H1 (cell line): ENCODE results near the gene CCNY.

ENCODE experiments used
- CREB1 ChIP-seq: IDR thresholded peaks from 2 replicates; pipeline ENCODE4 v1.6.1; 2012; ENCODE audit warnings: inconsistent platforms
- CTCF ChIP-seq, 3 experiments: IDR thresholded peaks; 1 replicate in 2 of 3; 2 replicates in 1 of 3; pipeline versions ENCODE4 v1.5.1 to v1.6.1; 2011; ENCODE audit warnings: low read length in 3 of 3, mild to moderate bottlenecking in 3 of 3, inconsistent platforms in 2 of 3, low read depth in 1 of 3, moderate library complexity in 1 of 3; ENCODE audit not compliant: insufficient read depth in 1 of 3; ENCODE audit errors: control extremely low read depth in 1 of 3
- POLR2A ChIP-seq, 2 experiments: IDR thresholded peaks; 1 replicate in 1 of 2; 2 replicates in 1 of 2; pipeline ENCODE4 v1.6.1; 2011; ENCODE audit warnings: low read depth in 2 of 2, low read length in 2 of 2, mild to moderate bottlenecking in 2 of 2; ENCODE audit errors: control extremely low read depth in 1 of 2
- SP4 ChIP-seq: IDR thresholded peaks from 2 replicates; pipeline ENCODE4 v1.6.1; 2012; ENCODE audit warnings: low read length, inconsistent platforms

DNA sequence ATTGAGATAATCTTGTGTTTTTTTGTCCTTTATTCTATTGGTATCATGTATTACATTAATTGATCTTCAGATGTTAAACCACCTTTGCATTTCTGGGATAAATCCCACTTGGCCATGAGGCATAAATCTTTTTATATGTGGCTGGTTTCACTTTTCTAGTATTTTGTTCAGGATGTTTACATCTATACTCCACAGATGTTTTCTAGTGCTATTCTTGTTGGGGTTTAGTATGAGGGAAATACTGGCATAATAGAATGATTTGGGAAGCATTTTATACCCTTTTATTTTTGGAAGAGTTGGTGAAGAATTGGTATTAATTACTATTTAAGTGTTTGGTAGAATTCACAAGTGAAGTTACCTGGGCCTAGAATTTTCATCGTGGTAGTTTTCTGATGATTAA is 41.8 kb upstream of the CCNY start:
- no peak for TF ChIP-seq CREB1
- TF ChIP-seq SP4 = no peak
- TF ChIP-seq CTCF (IDR thresholded peaks at IDR 0.05; ENCODE audit: control extremely low read depth in 1 of 3, insufficient read depth in 1 of 3, low read depth in 1 of 3, low read length in 3 of 3) = no peak
- TF ChIP-seq POLR2A (IDR thresholded peaks at IDR 0.05; ENCODE audit: control extremely low read depth in 1 of 2, low read depth in 2 of 2, low read length in 2 of 2) = no peak
